Naive thymus-derived CD4-positive, alpha-beta T cell (primary cell): Measurements from ENCODE around the gene B4GALT3. TPM values are rescaled to one million over a fixed set of nuclear protein-coding genes. Genes with fewer than 3 reads are reported as not detected.

Experiments
- ATAC-seq: fragments of 150-1000 bp; cut with Tn5 transposase; 2 replicates; pipeline ENCODE4 v1.10.0; 2021; ENCODE audit warnings: mild to moderate bottlenecking, moderate library complexity
- CTCF ChIA-PET: fragments of 350-600 bp; sonication (Branson Sonifier 250); formaldehyde crosslinking; loops from one replicate; lab custom pipeline; 2021; ENCODE audit warnings: antibody characterized with exemption; lab: Charles Lee
- POLR2A ChIA-PET: fragments of 350-600 bp; sonication (Branson Sonifier 250); formaldehyde crosslinking; loops from one replicate; lab custom pipeline; 2021; ENCODE audit warnings: antibody characterized with exemption, inconsistent platforms; lab: Charles Lee
- DNase-seq, 9 donors: peaks; one replicate each; pipeline versions ENCODE4 v3.0.0 to v3.0.0-alpha.2; 2020 to 2022; ENCODE audit warnings: mixed read lengths in 1 of 9
- H3K27ac ChIP-seq: one replicate; pipeline ENCODE4 v1.7.0; 2013; ENCODE audit warnings: mild to moderate bottlenecking, low read depth, low read length, moderate library complexity
- H3K27me3 ChIP-seq, 2 donors: one replicate each; pipeline ENCODE4 v1.7.0; 2013; ENCODE audit warnings: low read length in 2 of 2, mild to moderate bottlenecking in 2 of 2, moderate library complexity in 2 of 2; ENCODE audit not compliant: control insufficient read depth in 2 of 2, insufficient read depth in 2 of 2
- H3K36me3 ChIP-seq, 3 experiments: 1 replicate in 2 of 3; 2 replicates in 1 of 3; pipeline ENCODE4 v1.7.0; 2013; ENCODE audit warnings: low read length in 3 of 3, mild to moderate bottlenecking in 3 of 3, moderate library complexity in 1 of 3; ENCODE audit not compliant: insufficient read depth in 3 of 3, control insufficient read depth in 2 of 3
- H3K4me1 ChIP-seq, 2 donors: one replicate each; pipeline ENCODE4 v1.7.0; 2013; ENCODE audit warnings: low read length in 2 of 2, mild to moderate bottlenecking in 2 of 2, moderate library complexity in 1 of 2; ENCODE audit not compliant: control insufficient read depth in 2 of 2, insufficient read depth in 2 of 2
- H3K4me3 ChIP-seq: 2 replicates; pipeline ENCODE4 v1.7.0; 2013; ENCODE audit warnings: mild to moderate bottlenecking, low read length
- H3K9me3 ChIP-seq, 3 experiments: 1 replicate in 2 of 3; 2 replicates in 1 of 3; pipeline ENCODE4 v1.7.0; 2013; ENCODE audit warnings: low read length in 3 of 3; ENCODE audit not compliant: control insufficient read depth in 2 of 3
- H3K27ac Mint-ChIP-seq, 9 donors: one replicate each; pipeline ENCODE4 v1.8.0; 2020 to 2022; ENCODE audit warnings: mixed read lengths in 9 of 9, mild to moderate bottlenecking in 8 of 9, moderate library complexity in 5 of 9, inconsistent platforms in 2 of 9
- H3K27me3 Mint-ChIP-seq, 5 donors: one replicate each; pipeline ENCODE4 v1.8.0; 2021 to 2022; ENCODE audit warnings: mixed read lengths in 5 of 5, mild to moderate bottlenecking in 1 of 5
- H3K36me3 Mint-ChIP-seq, 5 donors: one replicate each; pipeline ENCODE4 v1.8.0; 2020 to 2022; ENCODE audit warnings: mixed read lengths in 5 of 5, mild to moderate bottlenecking in 3 of 5, inconsistent platforms in 1 of 5
- H3K4me1 Mint-ChIP-seq, 7 donors: one replicate each; pipeline ENCODE4 v1.8.0; 2020 to 2022; ENCODE audit warnings: mixed read lengths in 7 of 7, mild to moderate bottlenecking in 3 of 7, inconsistent platforms in 1 of 7
- H3K4me3 Mint-ChIP-seq, 10 donors: one replicate each; pipeline ENCODE4 v1.8.0; 2020 to 2022; ENCODE audit warnings: mild to moderate bottlenecking in 10 of 10, mixed read lengths in 10 of 10, moderate library complexity in 6 of 10, inconsistent platforms in 2 of 10
- H3K9me3 Mint-ChIP-seq, 11 donors: one replicate each; pipeline ENCODE4 v1.8.0; 2020 to 2022; ENCODE audit warnings: mixed read lengths in 11 of 11, mild to moderate bottlenecking in 4 of 11, inconsistent platforms in 1 of 11, moderate library complexity in 1 of 11
- intact Hi-C, 2 donors: fragments of 100-400 bp; cut with micrococcal nuclease; formaldehyde crosslinking; loops; one replicate each; pipeline ENCODE4 v1.15.1; 2023
- microRNA-seq: library from miRNA; unstranded; fragments of <30 nt; microRNA quantifications from one replicate; pipeline ENCODE4 v1.2.0, GENCODE V29; 2022; ENCODE audit warnings: borderline microRNAs expressed
- polyA plus RNA-seq, 2 donors: library from polyadenylated mRNA; unstranded; fragments of 300-500 nt; fragmentation: Illumina TruSeq; gene quantifications; one replicate each; pipeline ENCODE4 v1.2.3, GENCODE V29; 2021
- total RNA-seq, 6 experiments: library from RNA in 5 of 6; stranded (reverse) in 5 of 6; gene quantifications; 1 replicate in 5 of 6; 2 replicates in 1 of 6; pipeline ENCODE4 v1.2.3 and lab custom pipeline; 2021 to 2026

B4GALT3 gene
- total and polyA plus RNA-seq, 7 experiments from 2014 or later, result 36.2 to 83.7 (median 52.5) TPM

DNA sequence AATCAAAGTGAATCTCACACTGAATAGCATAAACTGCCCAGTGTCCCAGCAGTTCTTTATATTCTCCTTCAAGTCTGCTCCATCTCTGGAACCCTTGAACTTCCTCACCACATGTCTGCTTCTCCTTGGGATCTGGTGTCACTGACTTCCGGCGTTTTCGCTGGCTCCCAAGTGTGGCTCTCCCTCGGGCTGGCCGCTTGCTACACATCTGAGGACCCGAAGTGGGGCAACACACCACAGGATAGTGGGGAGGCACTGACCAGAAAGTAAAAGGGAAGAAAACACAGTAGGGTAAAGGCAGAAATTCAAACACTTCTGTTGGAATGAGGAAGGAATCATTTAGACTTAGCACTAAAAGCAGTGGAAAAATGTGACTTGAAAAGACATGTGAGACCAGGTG lies 54.3 kb downstream of the B4GALT3 start:
- Histone ChIP-seq H3K4me1 (peaks cover 24 to 32% of the 10 kb centered on the region in 2 donors), H3K27me3 (no peaks in the 10 kb centered on the region), H3K4me3 (no peak overlapping the region), H3K27ac (no peak overlapping the region), H3K9me3 (no peaks in the 10 kb centered on the region), H3K36me3 (peaks cover 8 to 72% (median 24%) of the 10 kb centered on the region in 3 experiments)
- Mint-ChIP-seq H3K4me3 (no peak overlapping the region), H3K4me1 (peaks cover 31 to 57% (median 50%) of the 10 kb centered on the region in 7 donors), H3K9me3 (no peaks in the 10 kb centered on the region), H3K27ac (peak overlapping the region in 3 of 9 donors; percentile 38 to 69 (median 60)), H3K27me3 (no peaks in the 10 kb centered on the region), H3K36me3 (peaks cover 15 to 47% (median 28%) of the 10 kb centered on the region in 5 donors)
- intact Hi-C loops, result no loop called here
- DNase-seq (no peak), ATAC-seq (no peak)
- POLR2A ChIA-PET, result no interaction called here
- CTCF ChIA-PET, result no interaction called here

DNA sequence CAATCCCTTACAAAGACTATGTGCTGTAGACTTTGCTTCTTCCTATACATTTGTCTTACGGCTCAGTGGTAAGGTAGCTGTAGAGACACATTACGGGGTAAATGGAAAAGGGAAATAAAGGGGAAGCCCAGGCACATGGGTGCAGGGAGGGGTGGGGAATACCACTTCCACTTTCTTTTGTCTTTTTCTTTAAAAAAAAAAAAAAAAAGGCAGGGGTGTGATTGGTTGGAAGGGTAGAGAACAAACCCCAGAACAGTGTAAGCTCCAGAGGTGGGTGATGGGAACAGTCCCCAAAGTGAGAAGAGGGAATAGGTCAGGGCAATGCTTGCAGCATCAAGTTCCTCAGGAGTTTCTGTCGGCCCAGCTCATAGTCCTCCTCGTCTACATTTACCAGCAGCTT lies 55.5 kb downstream of the B4GALT3 start:
- Histone ChIP-seq H3K9me3 (no peaks in the 10 kb centered on the region), H3K4me1 (peaks cover 22 to 28% of the 10 kb centered on the region in 2 donors), H3K36me3 (peaks cover 4 to 66% (median 16%) of the 10 kb centered on the region in 3 experiments), H3K27ac (no peak overlapping the region), H3K4me3 (no peak overlapping the region), H3K27me3 (no peaks in the 10 kb centered on the region)
- POLR2A ChIA-PET, result interaction anchor here (0.6 to 1.9 kb wide), 3 partner anchors 11 to 186 kb away, joined by 3 to 6 read pairs (median 5); partner anchors contain the start of gene DEDD
- peak overlapping the region in 2 of 9 donors; percentile 19 to 21 for H3K27ac Mint-ChIP-seq
- intact Hi-C loops, result no loop called here
- no peaks in the 10 kb centered on the region for H3K27me3 Mint-ChIP-seq
- DNase-seq (no peak), ATAC-seq (no peak)
- H3K4me1 Mint-ChIP-seq, result peaks cover 25 to 56% (median 50%) of the 10 kb centered on the region in 7 donors
- peaks cover 15 to 36% (median 25%) of the 10 kb centered on the region in 5 donors for H3K36me3 Mint-ChIP-seq
- no peaks in the 10 kb centered on the region for H3K9me3 Mint-ChIP-seq
- no peak overlapping the region for H3K4me3 Mint-ChIP-seq
- CTCF ChIA-PET, result interaction anchor here (0.6 to 1.2 kb wide), 2 partner anchors 11 to 16 kb away, joined by 3 to 4 read pairs; partner anchors contain the start of gene DEDD

Small RNAs within 50 kb of the gene (microRNA-seq; reads per million reads assigned to microRNA genes)
- not detected for gene MIR5187

Other genes starting within 250 kb of the B4GALT3 start
- not detected for gene ITLN2, start 222.7 kb downstream of the B4GALT3 start, total RNA-seq
- not detected for gene ITLN2, start 222.7 kb downstream of the B4GALT3 start, polyA plus RNA-seq
- 10 to 100 TPM; 11.3 to 23.7 (median 16.5) TPM for gene F11R, start 156.4 kb downstream of the B4GALT3 start, total RNA-seq
- 10 to 100 TPM; 12.7 to 14.4 TPM for gene F11R, start 156.4 kb downstream of the B4GALT3 start, polyA plus RNA-seq
- 10 to 100 TPM; 49.8 to 84.0 (median 58.2) TPM for gene TSTD1, start 138.5 kb downstream of the B4GALT3 start, total RNA-seq
- gene TSTD1, start 138.5 kb downstream of the B4GALT3 start, polyA plus RNA-seq, result 100 to 1,000 TPM; 349 to 494 TPM
- gene USF1, start 131.5 kb downstream of the B4GALT3 start, total RNA-seq, result 100 to 1,000 TPM in 1 of 5 experiments, 10 to 100 TPM in 4; 71.6 to 115 (median 91.7) TPM
- gene USF1, start 131.5 kb downstream of the B4GALT3 start, polyA plus RNA-seq, result 1 to 10 TPM; 3.9 to 5.5 TPM
- gene ARHGAP30, start 107.6 kb downstream of the B4GALT3 start, total RNA-seq, result 100 to 1,000 TPM; 152 to 291 (median 235) TPM
- gene ARHGAP30, start 107.6 kb downstream of the B4GALT3 start, polyA plus RNA-seq, result 100 to 1,000 TPM; 128 to 258 TPM
- gene NECTIN4, start 87.9 kb downstream of the B4GALT3 start, total RNA-seq, result not detected
- gene NECTIN4, start 87.9 kb downstream of the B4GALT3 start, polyA plus RNA-seq, result not detected
- 1 to 10 TPM in 1 of 5 experiments, under 1 TPM in 1, not detected in 3; 0.40 to 1.1 TPM for gene KLHDC9, start 79.1 kb downstream of the B4GALT3 start, total RNA-seq
- gene KLHDC9, start 79.1 kb downstream of the B4GALT3 start, polyA plus RNA-seq, result under 1 TPM in 1 of 2 donors, not detected in 1; 0.74 TPM
- 10 to 100 TPM; 32.0 to 67.9 (median 34.0) TPM for gene PFDN2, start 59.5 kb downstream of the B4GALT3 start, total RNA-seq
- gene PFDN2, start 59.5 kb downstream of the B4GALT3 start, polyA plus RNA-seq, result 10 to 100 TPM; 66.6 to 84.0 TPM
- 10 to 100 TPM; 23.3 to 49.6 (median 41.8) TPM for gene NIT1, start 59.4 kb downstream of the B4GALT3 start, total RNA-seq
- gene NIT1, start 59.4 kb downstream of the B4GALT3 start, polyA plus RNA-seq, result 10 to 100 TPM; 14.1 to 28.4 TPM
- 10 to 100 TPM; 34.3 to 43.0 (median 36.0) TPM for gene DEDD, start 44.8 kb downstream of the B4GALT3 start, total RNA-seq
- 10 to 100 TPM; 34.0 to 48.7 TPM for gene DEDD, start 44.8 kb downstream of the B4GALT3 start, polyA plus RNA-seq
- 100 to 1,000 TPM in 2 of 5 experiments, 10 to 100 TPM in 3; 83.7 to 116 (median 98.9) TPM for gene UFC1, start 23.5 kb downstream of the B4GALT3 start, total RNA-seq
- 100 to 1,000 TPM; 129 to 132 TPM for gene UFC1, start 23.5 kb downstream of the B4GALT3 start, polyA plus RNA-seq
- 10 to 100 TPM; 36.0 to 66.0 (median 38.6) TPM for gene USP21, start 18.0 kb downstream of the B4GALT3 start, total RNA-seq
- gene USP21, start 18.0 kb downstream of the B4GALT3 start, polyA plus RNA-seq, result 10 to 100 TPM; 15.2 to 35.0 TPM
- gene PPOX, start 11.1 kb downstream of the B4GALT3 start, total RNA-seq, result 10 to 100 TPM; 39.7 to 76.2 (median 43.4) TPM
- gene PPOX, start 11.1 kb downstream of the B4GALT3 start, polyA plus RNA-seq, result 10 to 100 TPM; 20.1 to 22.9 TPM
- 1 to 10 TPM in 4 of 5 experiments, under 1 TPM in 1; 0.70 to 3.3 (median 1.6) TPM for gene ADAMTS4, start 21.5 kb upstream of the B4GALT3 start, total RNA-seq
- under 1 TPM; 0.21 to 0.38 TPM for gene ADAMTS4, start 21.5 kb upstream of the B4GALT3 start, polyA plus RNA-seq
- gene NDUFS2, start 24.9 kb upstream of the B4GALT3 start, total RNA-seq, result 100 to 1,000 TPM in 2 of 5 experiments, 10 to 100 TPM in 3; 64.1 to 131 (median 85.3) TPM
- 100 to 1,000 TPM in 1 of 2 donors, 10 to 100 TPM in 1; 94.6 to 102 TPM for gene NDUFS2, start 24.9 kb upstream of the B4GALT3 start, polyA plus RNA-seq
- gene FCER1G, start 37.8 kb upstream of the B4GALT3 start, total RNA-seq, result 100 to 1,000 TPM in 1 of 5 experiments, 10 to 100 TPM in 3, 1 to 10 TPM in 1; 2.6 to 171 (median 14.5) TPM
- gene FCER1G, start 37.8 kb upstream of the B4GALT3 start, polyA plus RNA-seq, result 1 to 10 TPM; 2.7 to 5.1 TPM
- not detected for gene APOA2, start 46.1 kb upstream of the B4GALT3 start, total RNA-seq
- gene APOA2, start 46.1 kb upstream of the B4GALT3 start, polyA plus RNA-seq, result not detected
- gene TOMM40L, start 48.6 kb upstream of the B4GALT3 start, total RNA-seq, result 10 to 100 TPM in 4 of 5 experiments, 1 to 10 TPM in 1; 8.9 to 24.3 (median 11.8) TPM
- gene TOMM40L, start 48.6 kb upstream of the B4GALT3 start, polyA plus RNA-seq, result 1 to 10 TPM; 6.0 to 6.4 TPM
- gene NR1I3, start 60.7 kb upstream of the B4GALT3 start, total RNA-seq, result not detected
- not detected for gene NR1I3, start 60.7 kb upstream of the B4GALT3 start, polyA plus RNA-seq
- not detected for gene PCP4L1, start 81.2 kb upstream of the B4GALT3 start, total RNA-seq
- under 1 TPM in 1 of 2 donors, not detected in 1; 0.15 TPM for gene PCP4L1, start 81.2 kb upstream of the B4GALT3 start, polyA plus RNA-seq
- 10 to 100 TPM in 2 of 5 experiments, 1 to 10 TPM in 3; 2.3 to 12.4 (median 6.2) TPM for gene MPZ, start 132.5 kb upstream of the B4GALT3 start, total RNA-seq
- gene MPZ, start 132.5 kb upstream of the B4GALT3 start, polyA plus RNA-seq, result not detected
- 100 to 1,000 TPM in 3 of 5 experiments, 10 to 100 TPM in 2; 66.3 to 174 (median 106) TPM for gene SDHC, start 136.9 kb upstream of the B4GALT3 start, total RNA-seq
- 100 to 1,000 TPM; 201 to 274 TPM for gene SDHC, start 136.9 kb upstream of the B4GALT3 start, polyA plus RNA-seq
- gene CFAP126, start 190.4 kb upstream of the B4GALT3 start, total RNA-seq, result not detected
- gene CFAP126, start 190.4 kb upstream of the B4GALT3 start, polyA plus RNA-seq, result not detected